ENCODE results near the gene NACC1.

Gene NACC1

GRCh38 chr19:13149628-13150186, 31.6 kb downstream of the NACC1 start (continued):
- TF ChIP-seq GLIS2 (tag by site-specific recombination; IDR thresholded peaks at IDR 0.05) (peak; percentile 53; the same call in 1 of the 2 replicates), ZBTB17 (tag by site-specific recombination; IDR thresholded peaks at IDR 0.05) (peak; percentile 69; the same call in 1 of the 2 replicates), ZNF174 (tag by site-specific recombination; IDR thresholded peaks at IDR 0.05) (no peak), ZNF280C (tag by site-specific recombination; IDR thresholded peaks at IDR 0.05) (no peak)
- TF ChIP-seq, protein P1, sequence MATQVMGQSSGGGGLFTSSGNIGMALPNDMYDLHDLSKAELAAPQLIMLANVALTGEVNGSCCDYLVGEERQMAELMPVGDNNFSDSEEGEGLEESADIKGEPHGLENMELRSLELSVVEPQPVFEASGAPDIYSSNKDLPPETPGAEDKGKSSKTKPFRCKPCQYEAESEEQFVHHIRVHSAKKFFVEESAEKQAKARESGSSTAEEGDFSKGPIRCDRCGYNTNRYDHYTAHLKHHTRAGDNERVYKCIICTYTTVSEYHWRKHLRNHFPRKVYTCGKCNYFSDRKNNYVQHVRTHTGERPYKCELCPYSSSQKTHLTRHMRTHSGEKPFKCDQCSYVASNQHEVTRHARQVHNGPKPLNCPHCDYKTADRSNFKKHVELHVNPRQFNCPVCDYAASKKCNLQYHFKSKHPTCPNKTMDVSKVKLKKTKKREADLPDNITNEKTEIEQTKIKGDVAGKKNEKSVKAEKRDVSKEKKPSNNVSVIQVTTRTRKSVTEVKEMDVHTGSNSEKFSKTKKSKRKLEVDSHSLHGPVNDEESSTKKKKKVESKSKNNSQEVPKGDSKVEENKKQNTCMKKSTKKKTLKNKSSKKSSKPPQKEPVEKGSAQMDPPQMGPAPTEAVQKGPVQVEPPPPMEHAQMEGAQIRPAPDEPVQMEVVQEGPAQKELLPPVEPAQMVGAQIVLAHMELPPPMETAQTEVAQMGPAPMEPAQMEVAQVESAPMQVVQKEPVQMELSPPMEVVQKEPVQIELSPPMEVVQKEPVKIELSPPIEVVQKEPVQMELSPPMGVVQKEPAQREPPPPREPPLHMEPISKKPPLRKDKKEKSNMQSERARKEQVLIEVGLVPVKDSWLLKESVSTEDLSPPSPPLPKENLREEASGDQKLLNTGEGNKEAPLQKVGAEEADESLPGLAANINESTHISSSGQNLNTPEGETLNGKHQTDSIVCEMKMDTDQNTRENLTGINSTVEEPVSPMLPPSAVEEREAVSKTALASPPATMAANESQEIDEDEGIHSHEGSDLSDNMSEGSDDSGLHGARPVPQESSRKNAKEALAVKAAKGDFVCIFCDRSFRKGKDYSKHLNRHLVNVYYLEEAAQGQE (tag by site-specific recombination; IDR thresholded peaks at IDR 0.05): no peak

- Histone ChIP-seq H3K4me1 (ENCODE audit: control insufficient read depth, insufficient read depth, low read length) (peaks cover 8% of the 10 kb centered on the region), H3K9me3 (ENCODE audit: control insufficient read depth, insufficient read depth, low read depth, low read length) (no peaks in the 10 kb centered on the region), H3K36me3 (ENCODE audit: control insufficient read depth in 2 of 2, insufficient read depth in 1 of 2, low read length in 2 of 2) (peaks cover 3 to 12% of the 10 kb centered on the region in 2 experiments; a peak in 2 of 3 replicates), H3K27ac (ENCODE audit: extremely low read depth, low read depth, low read length) (peak within 1 kb of the TSS; percentile 86), H3K4me3 (ENCODE audit: low read depth, low read length) (peak within 1 kb of the TSS; percentile 83)
- ChIA-PET CTCF (interaction anchor here (0.5 to 1.7 kb wide), 5 partner anchors 35 to 215 kb away, joined by 3 to 5 read pairs (median 4); no protein-coding TSS in a partner anchor), POLR2A (interaction anchor here (0.6 to 2.8 kb wide), 11 partner anchors 12 to 95 kb away, joined by 3 to 27 read pairs (median 3); partner anchors contain the start of gene NACC1)
- TF ChIP-seq ZNF548 (tag by site-specific recombination; IDR thresholded peaks at IDR 0.05): no peak
- no peak for TF ChIP-seq ZNF23 (tag by site-specific recombination; IDR thresholded peaks at IDR 0.05; ENCODE audit: borderline replicate concordance)
- TF ChIP-seq ZNF747 (tag by site-specific recombination; IDR thresholded peaks at IDR 0.05): no peak
- TF ChIP-seq ZNF843 (tag by site-specific recombination; IDR thresholded peaks at IDR 0.05): 0 out of 2 replicates have a peak, but pooled peaks have one; percentile 38
- no peak for TF ChIP-seq ZNF221 (tag by site-specific recombination; IDR thresholded peaks at IDR 0.05; ENCODE audit: borderline replicate concordance)
- TF ChIP-seq ZNF664 (tag by site-specific recombination; IDR thresholded peaks at IDR 0.05): no peak
- TF ChIP-seq HOXA7 (CRISPR knock-in tag; IDR thresholded peaks at IDR 0.05; ENCODE audit: borderline replicate concordance): no peak
- TF ChIP-seq ZNF138 (tag by site-specific recombination; IDR thresholded peaks at IDR 0.05; ENCODE audit: borderline replicate concordance): no peak
- TF ChIP-seq ZNF350 (tag by site-specific recombination; IDR thresholded peaks at IDR 0.05): no peak
- TF ChIP-seq, protein P2, sequence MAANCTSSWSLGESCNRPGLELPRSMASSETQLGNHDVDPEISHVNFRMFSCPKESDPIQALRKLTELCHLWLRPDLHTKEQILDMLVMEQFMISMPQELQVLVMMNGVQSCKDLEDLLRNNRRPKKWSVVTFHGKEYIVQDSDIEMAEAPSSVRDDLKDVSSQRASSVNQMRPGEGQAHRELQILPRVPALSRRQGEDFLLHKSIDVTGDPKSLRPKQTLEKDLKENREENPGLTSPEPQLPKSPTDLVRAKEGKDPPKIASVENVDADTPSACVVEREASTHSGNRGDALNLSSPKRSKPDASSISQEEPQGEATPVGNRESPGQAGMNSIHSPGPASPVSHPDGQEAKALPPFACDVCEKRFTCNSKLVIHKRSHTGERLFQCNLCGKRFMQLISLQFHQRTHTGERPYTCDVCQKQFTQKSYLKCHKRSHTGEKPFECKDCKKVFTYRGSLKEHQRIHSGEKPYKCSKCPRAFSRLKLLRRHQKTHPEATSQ (tag by site-specific recombination; IDR thresholded peaks at IDR 0.05): no peak
- no peak for TF ChIP-seq ZNF555 (tag by site-specific recombination; conservative IDR thresholded peaks at IDR 0.05)
- TF ChIP-seq ZBTB6 (tag by site-specific recombination; IDR thresholded peaks at IDR 0.05): no peak; the same call in 1 of the 2 replicates
- TF ChIP-seq ZIC2 (tag by site-specific recombination; IDR thresholded peaks at IDR 0.05): peak; percentile 67
- TF ChIP-seq, protein P3, sequence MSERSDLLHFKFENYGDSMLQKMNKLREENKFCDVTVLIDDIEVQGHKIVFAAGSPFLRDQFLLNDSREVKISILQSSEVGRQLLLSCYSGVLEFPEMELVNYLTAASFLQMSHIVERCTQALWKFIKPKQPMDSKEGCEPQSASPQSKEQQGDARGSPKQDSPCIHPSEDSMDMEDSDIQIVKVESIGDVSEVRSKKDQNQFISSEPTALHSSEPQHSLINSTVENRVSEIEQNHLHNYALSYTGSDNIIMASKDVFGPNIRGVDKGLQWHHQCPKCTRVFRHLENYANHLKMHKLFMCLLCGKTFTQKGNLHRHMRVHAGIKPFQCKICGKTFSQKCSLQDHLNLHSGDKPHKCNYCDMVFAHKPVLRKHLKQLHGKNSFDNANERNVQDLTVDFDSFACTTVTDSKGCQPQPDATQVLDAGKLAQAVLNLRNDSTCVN (tag by site-specific recombination; optimal IDR thresholded peaks at IDR 0.05): peak; percentile 80
- no peak for TF ChIP-seq ZBTB49 (tag by site-specific recombination; IDR thresholded peaks at IDR 0.05; ENCODE audit: low read depth)
Observed at GRCh38 chr19:13150187-13150930, 32.3 kb downstream of the NACC1 start, which contains the start of the genes IER2 and STX10. Gene IER2 (plus strand): TSS chr19:13150411. CDS start chr19:13153187, 2,776 bp downstream. Gene STX10 (minus strand): TSS chr19:13150375. CDS start chr19:13150173, 202 bp downstream.
